A673 (cell line): ENCODE results near the gene PHYH.
"Not testable (repeated sequence)": the region's sequence is repeated elsewhere in the genome, so short reads cannot be mapped to it uniquely, and the experiment has no call there.

Source experiments
- CTCF ChIP-seq: fragments of 300-800, 200-600 bp; sonication (generic); conservative IDR thresholded peaks from 2 replicates; pipeline ENCODE4 v1.5.1; 2017; ENCODE audit warnings: low read depth, mild to moderate bottlenecking, antibody characterized with exemption, low read length, moderate library complexity, mixed read lengths
- EZH2 ChIP-seq: fragments of 200-600 bp; sonication (generic); IDR thresholded peaks from 2 replicates; pipeline ENCODE4 v1.6.1; 2017; ENCODE audit warnings: borderline replicate concordance, low read depth, mild to moderate bottlenecking, mixed read lengths, antibody characterized with exemption, low read length; ENCODE audit not compliant: poor library complexity, severe bottlenecking

- not testable (repeated sequence) for TF ChIP-seq CTCF, EZH2
Measured at GRCh38 chr10:13330980-13331379, 31.1 kb upstream of the PHYH start.
